ENCODE results near the gene ZNF888. TPM values are rescaled to one million over a fixed set of nuclear protein-coding genes. Genes with fewer than 3 reads are reported as not detected.

Gene ZNF888
- total RNA-seq (2022; extraction: Qiagen RNA extraction; ENCODE audit: low read depth), result 0.03 TPM in 1 of 5 replicates, not detected in the others

DNA sequence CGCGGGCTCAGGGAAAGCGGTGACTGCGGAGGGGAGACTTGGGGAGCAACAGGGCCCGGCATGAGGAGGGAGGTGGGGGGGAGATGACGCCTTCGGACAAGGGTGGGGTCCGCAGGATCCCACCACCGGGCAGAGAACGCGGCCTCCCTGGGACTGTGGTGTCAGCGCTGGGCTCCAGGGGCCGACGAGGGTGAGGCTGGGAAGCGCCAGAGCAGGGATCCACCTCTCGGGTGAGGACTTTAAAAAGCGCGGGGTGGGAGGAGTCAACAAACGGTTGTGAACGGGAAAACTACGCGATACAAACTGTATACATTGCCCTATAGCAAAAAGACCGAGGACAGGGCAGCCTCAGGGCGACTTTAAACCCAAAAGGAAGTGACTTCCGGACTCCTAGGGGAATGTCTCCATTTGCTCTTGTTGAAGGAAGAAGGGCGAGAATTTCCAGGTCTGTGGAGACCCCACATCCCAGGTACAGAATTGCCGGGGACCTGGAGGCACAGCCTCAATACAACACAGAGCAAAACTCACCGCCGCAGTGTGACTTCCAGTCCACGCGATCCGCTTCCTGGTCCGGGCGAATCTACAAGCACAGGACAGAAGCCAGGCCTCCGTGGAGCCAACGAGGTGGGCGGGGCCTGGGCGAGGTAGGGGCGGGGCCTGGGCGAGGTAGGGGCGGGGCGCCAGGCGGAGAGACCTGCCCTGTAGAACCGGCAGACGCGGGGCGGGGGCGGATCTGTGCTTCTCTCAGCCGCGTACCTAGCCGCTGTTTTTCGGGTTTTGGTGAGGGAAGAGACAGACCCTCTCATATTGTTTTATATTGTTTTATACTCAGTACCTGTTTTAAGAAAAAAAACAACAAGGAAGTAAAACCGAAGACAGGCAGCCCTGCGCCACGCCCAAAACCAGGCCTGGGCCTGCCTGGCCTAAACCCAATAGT, at the start of gene ZNF888:
Gene ZNF888 (minus strand): TSS at position 588 of the 937 bp plus-strand sequence. CDS start 5,555 bp downstream, outside the sequence.

DNA sequence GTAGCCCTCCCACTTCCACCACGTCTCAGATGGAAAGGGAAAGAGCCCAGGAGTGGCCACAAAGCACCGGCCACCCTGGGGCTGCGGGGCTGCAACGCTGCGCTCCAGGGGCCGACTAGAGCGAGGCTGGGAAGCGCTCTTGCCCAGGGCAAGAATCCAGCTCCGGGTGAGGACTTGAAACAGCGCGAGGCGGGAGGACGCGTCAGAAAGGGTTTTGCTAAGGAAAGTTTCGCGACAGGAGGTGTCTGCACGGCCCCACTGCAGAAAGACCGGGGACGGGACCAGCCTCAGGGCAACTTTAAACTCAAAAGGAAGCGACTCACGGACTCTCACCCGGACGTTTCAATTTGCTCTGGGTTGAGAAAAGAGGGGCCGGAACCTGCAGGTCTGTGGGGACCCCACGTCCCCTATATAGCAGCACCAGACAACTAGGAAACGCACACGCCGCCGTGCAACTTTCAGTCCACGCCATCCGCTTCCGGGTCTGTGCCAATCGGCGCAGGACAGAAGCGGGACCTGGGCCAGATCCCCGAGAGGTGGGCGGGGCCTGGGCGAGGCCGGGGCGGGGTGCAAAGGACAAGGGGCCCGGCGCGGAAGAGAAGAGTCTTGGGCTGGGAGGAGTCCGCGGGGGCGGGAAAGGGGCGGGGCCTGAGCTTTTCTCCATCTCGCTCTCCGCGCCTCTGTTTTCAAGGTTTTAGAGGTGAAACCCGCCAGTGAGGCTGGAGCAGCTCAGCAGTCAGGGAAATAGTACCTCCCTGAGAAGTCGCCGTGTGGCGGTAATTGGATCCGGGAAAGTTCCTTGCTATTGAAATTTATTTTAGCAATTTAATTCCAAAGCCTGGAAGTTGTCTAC, 39.4 kb upstream of the ZNF888 start, which contains the start of gene ZNF816:
Gene ZNF816 (minus strand): TSS at position 488 of the 853 bp plus-strand sequence. CDS start 6,792 bp downstream, outside the sequence.

DNA sequence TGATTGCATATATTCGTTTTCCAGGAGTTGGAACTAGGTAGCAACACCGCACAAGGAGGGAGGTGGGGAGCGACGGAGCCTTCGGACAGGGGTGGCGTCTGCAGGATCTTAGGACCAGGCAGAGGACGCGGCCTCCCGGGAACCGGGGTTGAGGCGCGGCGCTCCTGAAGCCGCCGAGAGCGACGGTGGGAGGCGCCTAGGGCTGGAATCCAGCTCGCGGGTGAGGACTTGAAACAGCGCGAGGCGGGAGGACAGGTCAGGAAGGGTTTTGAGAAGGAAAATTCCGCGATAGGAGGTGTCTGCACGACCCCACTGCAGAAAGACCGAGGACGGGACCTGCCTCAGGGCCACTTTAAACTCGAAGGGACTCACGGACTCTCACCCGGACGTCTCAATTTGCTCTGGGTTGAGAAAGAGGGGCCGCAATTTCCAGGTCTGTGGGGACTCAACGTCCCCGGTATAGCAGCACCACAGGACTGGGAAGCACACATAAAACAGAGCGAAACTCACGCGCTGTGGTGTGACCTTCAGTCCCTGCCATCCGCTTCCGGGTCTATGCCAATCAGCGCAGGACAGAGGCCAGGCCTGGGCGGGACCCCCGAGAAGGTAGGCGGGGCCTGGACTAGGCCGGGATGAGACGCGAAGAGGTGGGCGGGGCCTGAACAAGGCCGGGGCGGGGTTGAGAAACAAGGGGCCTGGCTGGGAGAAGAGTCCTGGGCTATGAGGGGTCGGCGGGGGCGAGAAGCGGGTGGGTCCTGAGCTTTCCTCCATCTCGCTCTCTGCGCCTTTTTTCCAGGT, 25.9 kb downstream of the ZNF888 start, which contains the start of gene ZNF320:
Gene ZNF320 (minus strand): TSS at position 498 of the 798 bp plus-strand sequence. CDS start 7,380 bp downstream, outside the sequence.

DNA sequence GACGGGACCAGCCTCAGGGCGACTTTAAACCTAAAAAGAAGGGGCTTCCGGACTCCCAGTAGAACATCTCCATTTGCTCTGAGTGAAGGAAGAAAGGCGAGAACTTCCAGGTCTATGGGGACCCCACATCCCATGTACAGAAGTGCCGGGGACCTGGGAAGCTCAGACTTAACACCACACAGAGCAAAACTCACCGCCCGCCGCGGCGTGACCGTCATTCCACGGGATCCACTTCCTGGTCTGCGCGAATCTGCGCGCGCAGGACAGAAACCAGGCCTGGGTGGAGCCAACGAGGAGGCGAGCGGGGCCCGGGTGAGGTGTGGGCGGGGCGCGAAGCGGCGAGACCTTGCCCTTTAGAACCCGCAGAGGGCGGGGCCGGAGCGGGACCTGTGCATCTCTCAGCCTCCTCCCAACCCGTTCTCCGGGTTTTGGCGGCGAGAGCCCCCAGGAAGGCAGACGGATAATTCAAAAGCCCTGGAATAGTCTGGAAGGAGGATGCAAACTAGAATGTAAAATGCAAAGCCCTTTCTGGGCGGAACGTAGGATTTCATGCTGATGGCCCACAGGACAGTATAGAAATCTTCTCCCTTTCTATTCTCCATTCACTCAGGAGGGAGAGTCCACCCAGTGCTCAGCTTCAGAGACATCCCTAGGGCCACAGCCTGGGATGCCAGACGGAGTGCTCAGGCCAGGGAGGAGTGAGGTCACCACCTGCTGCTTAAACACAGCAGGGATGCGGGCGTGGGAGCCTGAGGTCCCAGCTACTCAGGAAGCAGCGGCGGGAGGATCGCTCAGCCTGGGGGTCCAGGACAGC, 65.6 kb downstream of the ZNF888 start, which contains the start of gene ZNF468:
Gene ZNF468 (minus strand): TSS at position 242 of the 814 bp plus-strand sequence. CDS start 3,347 bp downstream, outside the sequence.

Other genes starting within 250 kb of the ZNF888 start
- gene ZNF611, start 188.4 kb downstream of the ZNF888 start, total RNA-seq (2022; extraction: Qiagen RNA extraction; ENCODE audit: low read depth), result 2.3 to 3.1 TPM (median 2.4 TPM) in 5 replicates
- gene ZNF600, start 136.6 kb downstream of the ZNF888 start, total RNA-seq (2022; extraction: Qiagen RNA extraction; ENCODE audit: low read depth), result 0.05 to 0.16 TPM (median 0.08 TPM) in 4 of 5 replicates, not detected in the other
- 0.47 to 1.6 TPM (median 1.2 TPM) in 5 replicates for gene ZNF28, start 101.8 kb downstream of the ZNF888 start, total RNA-seq (2022; extraction: Qiagen RNA extraction; ENCODE audit: low read depth)
- 0.40 to 0.58 TPM (median 0.48 TPM) in 5 replicates for gene ZNF468, start 65.8 kb downstream of the ZNF888 start, total RNA-seq (2022; extraction: Qiagen RNA extraction; ENCODE audit: low read depth)
- not detected in 5 replicates for gene ZNF320, start 25.8 kb downstream of the ZNF888 start, total RNA-seq (2022; extraction: Qiagen RNA extraction; ENCODE audit: low read depth)
- 0.26 TPM in 1 of 5 replicates, not detected in the others for gene ZNF816, start 39.5 kb upstream of the ZNF888 start, total RNA-seq (2022; extraction: Qiagen RNA extraction; ENCODE audit: low read depth)
- gene ERVV-1, start 90.5 kb upstream of the ZNF888 start, total RNA-seq (2022; extraction: Qiagen RNA extraction; ENCODE audit: low read depth), result not detected in 5 replicates
- gene ERVV-2, start 121.3 kb upstream of the ZNF888 start, total RNA-seq (2022; extraction: Qiagen RNA extraction; ENCODE audit: low read depth), result not detected in 5 replicates
- gene ZNF160, start 180.0 kb upstream of the ZNF888 start, total RNA-seq (2022; extraction: Qiagen RNA extraction; ENCODE audit: low read depth), result 6.4 to 8.4 TPM (median 8.4 TPM) in 5 replicates
- gene ZNF415, start 209.5 kb upstream of the ZNF888 start, total RNA-seq (2022; extraction: Qiagen RNA extraction; ENCODE audit: low read depth), result not detected in 5 replicates
- gene ZNF347, start 235.6 kb upstream of the ZNF888 start, total RNA-seq (2022; extraction: Qiagen RNA extraction; ENCODE audit: low read depth), result not detected in 5 replicates